Keratinocyte (primary cell): ENCODE results near the gene MYO7B. TPM values are rescaled to one million over a fixed set of nuclear protein-coding genes. Genes with fewer than 3 reads are reported as not detected.

Experiments used
- DNase-seq: peaks from one replicate; pipeline ENCODE4 v3.0.0-alpha.2; 2011; ENCODE audit warnings: low read depth, missing footprints, low spot score
- FAIRE-seq: peaks from 2 replicates; lab custom pipeline; 2011; peaks lifted over from hg19 to GRCh38; lab: Jason Lieb, UNC
- H2AFZ ChIP-seq: 2 replicates; pipeline ENCODE4 v1.6.0; 2012; ENCODE audit warnings: low read length, control low read depth, inconsistent platforms; ENCODE audit not compliant: control insufficient read depth
- H3K27ac ChIP-seq: 2 replicates; pipeline ENCODE4 v1.5.1; 2011; ENCODE audit warnings: low read length; ENCODE audit not compliant: control insufficient read depth, insufficient read depth
- H3K27me3 ChIP-seq: 3 replicates; pipeline ENCODE4 v1.6.0; 2011; ENCODE audit warnings: low read length; ENCODE audit not compliant: control insufficient read depth, insufficient read depth; ENCODE audit errors: extremely low read depth
- H3K36me3 ChIP-seq, 2 experiments: 2 replicates in 1 of 2; 3 replicates in 1 of 2; pipeline ENCODE4 v1.5.1; 2011; ENCODE audit warnings: low read length in 2 of 2, mild to moderate bottlenecking in 1 of 2; ENCODE audit not compliant: control insufficient read depth in 2 of 2, insufficient read depth in 2 of 2; ENCODE audit errors: extremely low read depth in 1 of 2
- H3K4me1 ChIP-seq: 3 replicates; pipeline ENCODE4 v1.5.1; 2011; ENCODE audit warnings: low read length; ENCODE audit not compliant: control insufficient read depth, insufficient read depth; ENCODE audit errors: extremely low read depth
- H3K4me2 ChIP-seq: 3 replicates; pipeline ENCODE4 v1.6.0; 2011; ENCODE audit warnings: low read depth, low read length; ENCODE audit not compliant: control insufficient read depth, insufficient read depth; ENCODE audit errors: extremely low read depth
- H3K4me3 ChIP-seq, 3 experiments: fragments of 200-600 bp in 1 of 3; sonication (generic) in 1 of 3; 2 replicates in 2 of 3; 3 replicates in 1 of 3; pipeline ENCODE4 v1.5.1; 2011 to 2016; ENCODE audit warnings: low read length in 3 of 3, mild to moderate bottlenecking in 3 of 3, control low read depth in 2 of 3, inconsistent platforms in 1 of 3, low read depth in 1 of 3, mixed read lengths in 1 of 3, mixed run types in 1 of 3, moderate library complexity in 1 of 3; ENCODE audit not compliant: control insufficient read depth in 2 of 3, insufficient read depth in 2 of 3; ENCODE audit errors: extremely low read depth in 1 of 3
- H3K79me2 ChIP-seq: 2 replicates; pipeline ENCODE4 v1.6.0; 2012; ENCODE audit warnings: low read length; ENCODE audit not compliant: control insufficient read depth, insufficient read depth
- H3K9ac ChIP-seq: 3 replicates; pipeline ENCODE4 v1.6.0; 2011; ENCODE audit warnings: low read length; ENCODE audit not compliant: control insufficient read depth, insufficient read depth; ENCODE audit errors: extremely low read depth
- H3K9me1 ChIP-seq: 3 replicates; pipeline ENCODE4 v1.6.0; 2011; ENCODE audit warnings: low read length; ENCODE audit not compliant: control insufficient read depth, insufficient read depth; ENCODE audit errors: extremely low read depth
- H3K9me3 ChIP-seq: 2 replicates; pipeline ENCODE4 v1.5.1; 2012; ENCODE audit warnings: low read depth, low read length; ENCODE audit not compliant: control insufficient read depth
- H4K20me1 ChIP-seq: 3 replicates; pipeline ENCODE4 v1.6.0; 2011; ENCODE audit warnings: low read length; ENCODE audit not compliant: control insufficient read depth, insufficient read depth; ENCODE audit errors: extremely low read depth
- EZH2 ChIP-seq: IDR thresholded peaks from one replicate; pipeline ENCODE4 v1.6.1; 2012; ENCODE audit warnings: inconsistent platforms, mild to moderate bottlenecking, low read length, moderate library complexity
- dilution Hi-C: fragments of 300-500 bp; cut with MboI; formaldehyde crosslinking; loops from one replicate; pipeline ENCODE4 v1.7.0; 2020; ENCODE audit warnings: low sequenced_read_pairs; ENCODE audit not compliant: extremely low pct_ligation_motif_present
- polyA plus RNA-seq, 5 experiments: library from polyadenylated mRNA; depleted of rRNA in 3 of 5; stranded (reverse) in 3 of 5; stranded (forward) in 1 of 5; unstranded in 1 of 5; fragments of >200 nt; gene quantifications; 1 replicate in 1 of 5; 2 replicates in 3 of 5; 3 replicates in 1 of 5; pipeline versions ENCODE4 v1.2.1 to v1.2.3, GENCODE V29; 2011 to 2012; ENCODE audit warnings: missing spikeins in 2 of 5, low read depth in 1 of 5, low replicate concordance in 1 of 5
- TF ChIP-seq, protein P1 (sequence below), 3 experiments: IDR thresholded peaks in 1 of 3; conservative IDR thresholded peaks in 1 of 3; optimal IDR thresholded peaks in 1 of 3; 2 replicates in 2 of 3; 3 replicates in 1 of 3; pipeline versions ENCODE3 to v1.5.1; 2011; ENCODE audit warnings: low read length in 3 of 3, mild to moderate bottlenecking in 3 of 3, moderate library complexity in 2 of 3, control low read depth in 1 of 3, inconsistent platforms in 1 of 3; ENCODE audit not compliant: insufficient read depth in 2 of 3; ENCODE audit errors: extremely low read depth in 1 of 3

Gene MYO7B
- polyA plus RNA-seq, 1 donor (not counting 4 experiments of a cell fraction or from before 2014, with no cell fraction given), result not detected

DNA sequence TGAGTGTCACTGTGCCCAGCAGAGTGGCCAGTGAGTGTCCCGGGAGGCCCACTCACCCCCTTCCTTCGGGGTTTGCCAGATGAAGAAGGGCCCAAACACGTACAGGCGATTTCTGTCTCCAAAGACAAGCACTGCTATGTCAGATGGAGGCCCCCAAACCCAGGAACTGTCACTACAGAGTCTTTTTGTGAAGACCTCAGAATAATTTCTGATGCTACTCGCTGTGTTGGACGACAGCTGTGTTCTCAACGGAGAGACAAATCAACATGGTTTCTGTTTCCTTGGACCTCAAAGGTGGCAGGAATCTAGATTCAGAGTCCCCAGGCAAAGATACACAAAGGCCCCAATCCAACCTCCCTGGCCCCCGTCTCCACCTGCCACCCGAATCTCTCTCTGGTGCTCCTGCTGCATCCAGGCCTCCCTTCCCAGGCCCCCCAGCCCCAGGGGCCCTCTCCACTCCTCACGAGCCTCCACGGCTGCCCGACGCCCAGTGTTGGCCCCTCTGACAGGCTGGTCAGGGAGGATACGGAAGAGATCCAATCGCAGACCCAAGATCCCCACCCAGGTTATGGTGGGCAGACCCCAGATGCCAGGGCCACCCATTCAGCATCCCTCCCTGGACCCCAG, 108.1 kb downstream of the MYO7B start:
- Histone ChIP-seq H2AFZ (no peak overlapping the region), H3K36me3 (no peaks in the 10 kb centered on the region), H3K9me1 (no peaks in the 10 kb centered on the region), H3K4me2 (no peak overlapping the region), H3K9ac (no peak overlapping the region), H3K79me2 (no peaks in the 10 kb centered on the region), H3K9me3 (no peaks in the 10 kb centered on the region), H3K27ac (no peak overlapping the region), H3K4me1 (peaks cover 11% of the 10 kb centered on the region), H3K27me3 (no peaks in the 10 kb centered on the region), H4K20me1 (no peaks in the 10 kb centered on the region), H3K4me3 (no peak overlapping the region)
- TF ChIP-seq, protein P1, sequence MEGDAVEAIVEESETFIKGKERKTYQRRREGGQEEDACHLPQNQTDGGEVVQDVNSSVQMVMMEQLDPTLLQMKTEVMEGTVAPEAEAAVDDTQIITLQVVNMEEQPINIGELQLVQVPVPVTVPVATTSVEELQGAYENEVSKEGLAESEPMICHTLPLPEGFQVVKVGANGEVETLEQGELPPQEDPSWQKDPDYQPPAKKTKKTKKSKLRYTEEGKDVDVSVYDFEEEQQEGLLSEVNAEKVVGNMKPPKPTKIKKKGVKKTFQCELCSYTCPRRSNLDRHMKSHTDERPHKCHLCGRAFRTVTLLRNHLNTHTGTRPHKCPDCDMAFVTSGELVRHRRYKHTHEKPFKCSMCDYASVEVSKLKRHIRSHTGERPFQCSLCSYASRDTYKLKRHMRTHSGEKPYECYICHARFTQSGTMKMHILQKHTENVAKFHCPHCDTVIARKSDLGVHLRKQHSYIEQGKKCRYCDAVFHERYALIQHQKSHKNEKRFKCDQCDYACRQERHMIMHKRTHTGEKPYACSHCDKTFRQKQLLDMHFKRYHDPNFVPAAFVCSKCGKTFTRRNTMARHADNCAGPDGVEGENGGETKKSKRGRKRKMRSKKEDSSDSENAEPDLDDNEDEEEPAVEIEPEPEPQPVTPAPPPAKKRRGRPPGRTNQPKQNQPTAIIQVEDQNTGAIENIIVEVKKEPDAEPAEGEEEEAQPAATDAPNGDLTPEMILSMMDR (optimal IDR thresholded peaks at IDR 0.05 in 1 of 3, IDR thresholded peaks at IDR 0.05 in 1 of 3, conservative IDR thresholded peaks at IDR 0.05 in 1 of 3; ENCODE audit: extremely low read depth in 1 of 3, insufficient read depth in 2 of 3, low read length in 3 of 3), result no peak
- TF ChIP-seq EZH2, result no peak
- DNase-seq (no peak), FAIRE-seq (no peak)
- dilution Hi-C loops, result no loop called here

DNA sequence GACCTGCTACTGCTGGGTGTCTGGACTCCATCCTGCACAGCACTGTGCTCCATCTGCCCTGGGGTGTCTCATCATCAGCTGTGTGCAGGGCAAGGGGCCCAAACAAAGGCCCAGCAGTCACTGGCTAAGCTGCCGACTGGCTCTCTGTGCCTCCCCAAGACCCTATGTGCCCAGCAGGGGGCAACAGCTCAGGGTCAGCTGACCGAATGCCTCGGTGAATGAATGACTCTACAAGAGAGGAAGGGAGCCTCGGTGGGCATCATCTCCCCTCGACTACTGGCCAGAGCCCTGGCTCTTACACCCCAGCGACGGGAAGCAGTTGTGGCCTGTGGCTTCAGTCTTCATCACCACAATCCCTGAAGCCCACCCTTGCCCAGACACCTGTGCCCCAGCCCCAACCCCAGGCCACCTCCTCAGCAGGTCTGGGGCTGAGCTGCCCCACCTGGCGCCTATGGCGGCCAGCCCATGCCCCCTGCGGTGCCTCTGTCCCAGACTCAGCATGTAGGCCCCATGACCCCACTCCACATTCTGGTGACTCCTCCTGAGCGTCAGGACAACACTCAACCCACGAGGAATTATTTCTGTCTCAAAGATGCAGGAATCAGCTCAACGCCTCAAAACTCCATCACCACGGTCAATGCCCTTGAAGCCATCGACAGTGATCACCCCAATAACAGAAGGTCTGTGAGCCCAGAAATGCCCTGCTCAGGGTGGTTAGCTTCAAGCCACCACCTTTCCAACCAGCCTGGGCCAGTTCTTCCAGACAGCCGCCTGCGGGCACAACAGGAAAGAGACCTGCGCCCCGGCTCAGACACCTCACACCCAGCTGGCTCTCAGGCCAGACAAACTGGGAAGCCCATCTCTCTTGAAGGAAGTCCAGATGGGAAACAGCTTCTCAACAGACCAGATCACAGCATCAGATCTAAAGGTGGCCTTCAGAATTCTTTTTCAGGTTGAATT, 108.9 kb downstream of the MYO7B start:
- H3K4me2 ChIP-seq, result no peak overlapping the region
- TF ChIP-seq, protein P1 (optimal IDR thresholded peaks at IDR 0.05 in 1 of 3, IDR thresholded peaks at IDR 0.05 in 1 of 3, conservative IDR thresholded peaks at IDR 0.05 in 1 of 3; ENCODE audit: extremely low read depth in 1 of 3, insufficient read depth in 2 of 3, low read length in 3 of 3), result no peak
- TF ChIP-seq EZH2, result no peak
- H2AFZ ChIP-seq, result no peak overlapping the region
- no peak overlapping the region for H3K9ac ChIP-seq
- H3K27me3 ChIP-seq, result no peaks in the 10 kb centered on the region
- dilution Hi-C loops, result no loop called here
- no peak overlapping the region for H3K4me3 ChIP-seq
- H3K4me1 ChIP-seq, result peaks cover 11% of the 10 kb centered on the region
- H3K9me3 ChIP-seq, result no peaks in the 10 kb centered on the region
- H4K20me1 ChIP-seq, result no peaks in the 10 kb centered on the region
- no peaks in the 10 kb centered on the region for H3K36me3 ChIP-seq
- no peak for FAIRE-seq
- no peaks in the 10 kb centered on the region for H3K9me1 ChIP-seq
- DNase-seq, result no peak
- H3K79me2 ChIP-seq, result no peaks in the 10 kb centered on the region
- H3K27ac ChIP-seq, result no peak overlapping the region
